ENCODE measurements around the gene TSEN15.

TSEN15 gene

GRCh38 chr1:184116287-184116686 lies 64.8 kb downstream of the TSEN15 start:
- H3K36me3 ChIP-seq (ENCODE audit: control insufficient read depth, insufficient read depth, low read length): no peaks in the 10 kb centered on the region
- no peaks in the 10 kb centered on the region for H3K27me3 ChIP-seq (ENCODE audit: control insufficient read depth, insufficient read depth, low read length)
- no peaks in the 10 kb centered on the region for H3K9me3 ChIP-seq (ENCODE audit: control insufficient read depth, insufficient read depth, low read length)
- no peak overlapping the region for H3K9ac ChIP-seq (ENCODE audit: low read depth, low read length)
- H3K4me1 ChIP-seq (ENCODE audit: control insufficient read depth, insufficient read depth, low read length): peaks cover 3% of the 10 kb centered on the region
- no peak overlapping the region for H3K4me3 ChIP-seq (ENCODE audit: low read depth, low read length)

- H3K4me3 ChIP-seq (ENCODE audit: low read depth, low read length): no peak overlapping the region
- no peaks in the 10 kb centered on the region for H3K36me3 ChIP-seq (ENCODE audit: control insufficient read depth, insufficient read depth, low read length)
- no peaks in the 10 kb centered on the region for H3K9me3 ChIP-seq (ENCODE audit: control insufficient read depth, insufficient read depth, low read length)
- H3K4me1 ChIP-seq (ENCODE audit: control insufficient read depth, insufficient read depth, low read length): peaks cover 3% of the 10 kb centered on the region
- no peaks in the 10 kb centered on the region for H3K27me3 ChIP-seq (ENCODE audit: control insufficient read depth, insufficient read depth, low read length)
- no peak overlapping the region for H3K9ac ChIP-seq (ENCODE audit: low read depth, low read length)
Measured at GRCh38 chr1:184118046-184118445, 66.5 kb downstream of the TSEN15 start.

All from iPS-15b (cell line).